K562 (cell line): ENCODE measurements around the gene HSD3B7. TPM values are rescaled to one million over a fixed set of nuclear protein-coding genes. Genes with fewer than 3 reads are reported as not detected.

ENCODE experiments used
- CHD1 ChIP-seq: fragments of 200-600 bp; sonication (generic); IDR thresholded peaks from one replicate; pipeline ENCODE4 v1.6.1; 2012; ENCODE audit warnings: mild to moderate bottlenecking, moderate library complexity, low read length, inconsistent platforms
- DDX20 ChIP-seq: fragments of 450-650 bp; IDR thresholded peaks from 2 replicates; pipeline ENCODE4 v1.6.1; 2016; ENCODE audit warnings: missing genetic modification characterization, low read depth, mild to moderate bottlenecking, missing compliant biosample characterization, moderate library complexity
- HNRNPL ChIP-seq: fragments of 200-400 bp; formaldehyde crosslinking; IDR thresholded peaks from 2 replicates; pipeline ENCODE4 v1.6.1; 2017; ENCODE audit warnings: low read depth, mild to moderate bottlenecking, low read length
- NFIX ChIP-seq: fragments of 250-450 bp; sonication (Bioruptor Pico); IDR thresholded peaks from 2 replicates; pipeline ENCODE4 v1.4.0; 2020; ENCODE audit warnings: low read depth, mild to moderate bottlenecking, moderate library complexity
- PHF20 ChIP-seq: fragments of 450-650 bp; IDR thresholded peaks from 2 replicates; pipeline ENCODE4 v1.6.1; 2018; ENCODE audit not compliant: partially characterized antibody
- PYGO2 ChIP-seq: fragments of 450-650 bp; IDR thresholded peaks from 2 replicates; pipeline ENCODE4 v1.6.1; 2016; ENCODE audit warnings: mild to moderate bottlenecking, missing genetic modification characterization, moderate library complexity, missing compliant biosample characterization
- SOX6 ChIP-seq: fragments of 450-650 bp; IDR thresholded peaks from 2 replicates; pipeline ENCODE4 v1.6.1; 2014; ENCODE audit warnings: mild to moderate bottlenecking
- ZBTB1 ChIP-seq: sonication (generic); formaldehyde crosslinking; IDR thresholded peaks from 2 replicates; pipeline ENCODE4 v1.8.1; 2023; ENCODE audit warnings: missing genetic modification reagents, low read depth, mild to moderate bottlenecking, borderline replicate concordance
- ZNF431 ChIP-seq: sonication (generic); formaldehyde crosslinking; IDR thresholded peaks from 2 replicates; pipeline ENCODE4 v1.8.0; 2022; ENCODE audit warnings: mild to moderate bottlenecking, missing genetic modification reagents
- ZNF717 ChIP-seq: fragments of 250-450 bp; sonication (Bioruptor Pico); IDR thresholded peaks from 2 replicates; pipeline ENCODE4 v1.5.0; 2021
- polyA plus RNA-seq, 8 experiments: library from polyadenylated mRNA; depleted of rRNA in 4 of 8; stranded (reverse) in 5 of 8; unstranded in 3 of 8; fragments of >200 nt; fragmentation: Nextera tagmentation in 2 of 8; fragmentation: Illumina TruSeq in 1 of 8; extraction: Ambion mirVana in 2 of 8; extraction: Trizol in 1 of 8; gene quantifications; 2 replicates each; pipeline versions ENCODE4 v1.2.1 to v1.2.3, GENCODE V29; 2011 to 2014; ENCODE audit warnings: inconsistent platforms in 1 of 8, missing spikeins in 1 of 8
- total RNA-seq, 7 experiments: library from RNA; depleted of rRNA in 6 of 7; stranded (reverse); fragments of >200 nt in 6 of 7; fragmentation: Illumina TruSeq in 2 of 7; extraction: Trizol in 2 of 7; gene quantifications; 2 replicates each; pipeline versions ENCODE4 v1.2.1 to v1.2.3, GENCODE V29; 2011 to 2021; ENCODE audit warnings: low replicate concordance in 1 of 7
- TF ChIP-seq, protein P1 (sequence below): IDR thresholded peaks from 2 replicates; pipeline ENCODE4 v1.6.1; 2014; ENCODE audit warnings: antibody characterized with exemption
- TF ChIP-seq, protein P2 (sequence below), 2 experiments: IDR thresholded peaks; 2 replicates each; pipeline ENCODE4 v1.6.1; 2011; ENCODE audit warnings: borderline replicate concordance in 1 of 2, control low read depth in 1 of 2, low read depth in 1 of 2, low read length in 1 of 2, mild to moderate bottlenecking in 1 of 2, mixed read lengths in 1 of 2, moderate library complexity in 1 of 2; ENCODE audit not compliant: insufficient read depth in 1 of 2, insufficient read length in 1 of 2, poor library complexity in 1 of 2, severe bottlenecking in 1 of 2; ENCODE audit errors: extremely low read depth in 1 of 2
- TF ChIP-seq, protein P3 (sequence below), 2 experiments: fragments of 450-650 bp; IDR thresholded peaks; 2 replicates each; pipeline ENCODE4 v1.6.1; 2016
- TF ChIP-seq, protein P4 (sequence below): IDR thresholded peaks from 2 replicates; pipeline ENCODE4 v1.6.1; 2012; ENCODE audit warnings: low read depth, low read length, improper control_type of control experiment, borderline replicate concordance
- TF ChIP-seq, protein P5 (sequence below): sonication (generic); formaldehyde crosslinking; IDR thresholded peaks from 2 replicates; pipeline ENCODE4 v1.8.0; 2022; ENCODE audit warnings: mild to moderate bottlenecking, missing genetic modification reagents, borderline replicate concordance
- TF ChIP-seq, protein P6 (sequence below): fragments of 200-800 bp; sonication (Bioruptor generic); IDR thresholded peaks from 2 replicates; pipeline ENCODE4 v1.6.1; 2017; ENCODE audit warnings: missing genetic modification characterization, missing compliant biosample characterization

Gene HSD3B7
- total and polyA plus RNA-seq, 9 of the 15 experiments (the other 6 are each of a cell fraction or from before 2014, with no cell fraction given) = 5.4 to 49.1 (median 23.0) TPM

DNA sequence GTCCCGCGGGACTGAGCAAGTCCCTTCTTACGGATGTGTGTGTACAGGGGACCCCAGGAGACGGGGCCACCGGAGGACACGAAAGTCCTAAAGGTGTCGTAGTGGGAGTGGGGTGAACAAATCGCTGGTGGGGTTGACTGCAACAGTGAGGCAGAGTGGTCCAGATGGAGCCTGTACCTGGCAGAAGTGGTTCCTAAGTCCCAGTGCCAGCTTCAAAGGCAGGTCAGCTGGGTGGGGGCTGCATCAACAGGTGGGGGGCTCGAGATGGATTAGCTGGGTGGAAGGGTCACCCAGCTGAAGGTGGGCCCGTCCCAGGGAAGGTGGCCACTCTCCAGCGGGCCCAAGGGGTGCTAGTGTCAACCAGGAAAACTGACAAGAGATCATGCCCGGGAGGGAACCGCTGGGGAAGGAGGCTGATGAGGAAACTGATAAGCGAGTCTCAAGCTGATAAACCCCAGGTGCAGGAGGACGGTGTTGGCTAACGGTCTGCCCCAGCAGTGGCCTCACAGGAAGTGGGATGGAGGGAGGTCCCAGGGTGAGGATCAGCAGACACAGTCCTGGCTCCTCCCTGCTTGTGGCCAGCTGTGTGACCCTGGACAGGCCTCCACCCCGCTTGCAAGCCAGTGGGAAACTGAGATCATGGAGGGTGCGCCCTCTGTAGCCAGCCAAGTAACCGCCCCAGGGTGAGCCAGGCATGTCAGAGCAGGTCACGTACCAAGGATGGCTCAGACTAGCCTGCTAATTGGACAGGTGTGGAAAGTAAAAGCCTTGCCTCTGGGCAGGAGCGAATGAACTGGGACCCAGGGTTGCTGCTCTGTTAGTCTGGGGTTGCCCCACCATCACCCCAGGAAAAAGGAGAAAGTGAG is 35.1 kb upstream of the HSD3B7 start (continued):
- TF ChIP-seq, protein P1, sequence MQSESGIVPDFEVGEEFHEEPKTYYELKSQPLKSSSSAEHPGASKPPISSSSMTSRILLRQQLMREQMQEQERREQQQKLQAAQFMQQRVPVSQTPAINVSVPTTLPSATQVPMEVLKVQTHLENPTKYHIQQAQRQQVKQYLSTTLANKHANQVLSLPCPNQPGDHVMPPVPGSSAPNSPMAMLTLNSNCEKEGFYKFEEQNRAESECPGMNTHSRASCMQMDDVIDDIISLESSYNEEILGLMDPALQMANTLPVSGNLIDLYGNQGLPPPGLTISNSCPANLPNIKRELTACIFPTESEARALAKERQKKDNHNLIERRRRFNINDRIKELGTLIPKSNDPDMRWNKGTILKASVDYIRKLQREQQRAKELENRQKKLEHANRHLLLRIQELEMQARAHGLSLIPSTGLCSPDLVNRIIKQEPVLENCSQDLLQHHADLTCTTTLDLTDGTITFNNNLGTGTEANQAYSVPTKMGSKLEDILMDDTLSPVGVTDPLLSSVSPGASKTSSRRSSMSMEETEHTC = peak; percentile 71
- TF ChIP-seq, protein P2, sequence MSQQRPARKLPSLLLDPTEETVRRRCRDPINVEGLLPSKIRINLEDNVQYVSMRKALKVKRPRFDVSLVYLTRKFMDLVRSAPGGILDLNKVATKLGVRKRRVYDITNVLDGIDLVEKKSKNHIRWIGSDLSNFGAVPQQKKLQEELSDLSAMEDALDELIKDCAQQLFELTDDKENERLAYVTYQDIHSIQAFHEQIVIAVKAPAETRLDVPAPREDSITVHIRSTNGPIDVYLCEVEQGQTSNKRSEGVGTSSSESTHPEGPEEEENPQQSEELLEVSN (IDR thresholded peaks at IDR 0.05; ENCODE audit: borderline replicate concordance in 1 of 2, extremely low read depth in 1 of 2, insufficient read depth in 1 of 2, insufficient read length in 1 of 2, low read depth in 1 of 2, low read length in 1 of 2, poor library complexity in 1 of 2, severe bottlenecking in 1 of 2) = no peak
- TF ChIP-seq, protein P3, sequence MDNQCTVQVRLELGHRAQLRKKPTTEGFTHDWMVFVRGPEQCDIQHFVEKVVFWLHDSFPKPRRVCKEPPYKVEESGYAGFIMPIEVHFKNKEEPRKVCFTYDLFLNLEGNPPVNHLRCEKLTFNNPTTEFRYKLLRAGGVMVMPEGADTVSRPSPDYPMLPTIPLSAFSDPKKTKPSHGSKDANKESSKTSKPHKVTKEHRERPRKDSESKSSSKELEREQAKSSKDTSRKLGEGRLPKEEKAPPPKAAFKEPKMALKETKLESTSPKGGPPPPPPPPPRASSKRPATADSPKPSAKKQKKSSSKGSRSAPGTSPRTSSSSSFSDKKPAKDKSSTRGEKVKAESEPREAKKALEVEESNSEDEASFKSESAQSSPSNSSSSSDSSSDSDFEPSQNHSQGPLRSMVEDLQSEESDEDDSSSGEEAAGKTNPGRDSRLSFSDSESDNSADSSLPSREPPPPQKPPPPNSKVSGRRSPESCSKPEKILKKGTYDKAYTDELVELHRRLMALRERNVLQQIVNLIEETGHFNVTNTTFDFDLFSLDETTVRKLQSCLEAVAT (IDR thresholded peaks at IDR 0.05) = peak; percentile 38 to 74; a peak in 3 of 4 replicates
- TF ChIP-seq, protein P4, sequence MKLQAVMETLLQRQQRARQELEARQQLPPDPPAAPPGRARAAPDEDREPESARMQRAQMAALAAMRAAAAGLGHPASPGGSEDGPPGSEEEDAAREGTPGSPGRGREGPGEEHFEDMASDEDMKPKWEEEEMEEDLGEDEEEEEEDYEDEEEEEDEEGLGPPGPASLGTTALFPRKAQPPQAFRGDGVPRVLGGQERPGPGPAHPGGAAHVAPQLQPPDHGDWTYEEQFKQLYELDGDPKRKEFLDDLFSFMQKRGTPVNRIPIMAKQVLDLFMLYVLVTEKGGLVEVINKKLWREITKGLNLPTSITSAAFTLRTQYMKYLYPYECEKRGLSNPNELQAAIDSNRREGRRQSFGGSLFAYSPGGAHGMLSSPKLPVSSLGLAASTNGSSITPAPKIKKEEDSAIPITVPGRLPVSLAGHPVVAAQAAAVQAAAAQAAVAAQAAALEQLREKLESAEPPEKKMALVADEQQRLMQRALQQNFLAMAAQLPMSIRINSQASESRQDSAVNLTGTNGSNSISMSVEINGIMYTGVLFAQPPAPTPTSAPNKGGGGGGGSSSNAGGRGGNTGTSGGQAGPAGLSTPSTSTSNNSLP = no peak
- TF ChIP-seq SOX6 = peak; percentile 77; the same call in 1 of the 2 replicates
- no peak for TF ChIP-seq ZBTB1 (CRISPR knock-in tag)
- TF ChIP-seq, protein P5, sequence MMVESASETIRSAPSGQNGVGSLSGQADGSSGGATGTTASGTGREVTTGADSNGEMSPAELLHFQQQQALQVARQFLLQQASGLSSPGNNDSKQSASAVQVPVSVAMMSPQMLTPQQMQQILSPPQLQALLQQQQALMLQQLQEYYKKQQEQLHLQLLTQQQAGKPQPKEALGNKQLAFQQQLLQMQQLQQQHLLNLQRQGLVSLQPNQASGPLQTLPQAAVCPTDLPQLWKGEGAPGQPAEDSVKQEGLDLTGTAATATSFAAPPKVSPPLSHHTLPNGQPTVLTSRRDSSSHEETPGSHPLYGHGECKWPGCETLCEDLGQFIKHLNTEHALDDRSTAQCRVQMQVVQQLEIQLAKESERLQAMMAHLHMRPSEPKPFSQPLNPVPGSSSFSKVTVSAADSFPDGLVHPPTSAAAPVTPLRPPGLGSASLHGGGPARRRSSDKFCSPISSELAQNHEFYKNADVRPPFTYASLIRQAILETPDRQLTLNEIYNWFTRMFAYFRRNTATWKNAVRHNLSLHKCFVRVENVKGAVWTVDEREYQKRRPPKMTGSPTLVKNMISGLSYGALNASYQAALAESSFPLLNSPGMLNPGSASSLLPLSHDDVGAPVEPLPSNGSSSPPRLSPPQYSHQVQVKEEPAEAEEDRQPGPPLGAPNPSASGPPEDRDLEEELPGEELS (CRISPR knock-in tag) = no peak
- TF ChIP-seq, protein P6, sequence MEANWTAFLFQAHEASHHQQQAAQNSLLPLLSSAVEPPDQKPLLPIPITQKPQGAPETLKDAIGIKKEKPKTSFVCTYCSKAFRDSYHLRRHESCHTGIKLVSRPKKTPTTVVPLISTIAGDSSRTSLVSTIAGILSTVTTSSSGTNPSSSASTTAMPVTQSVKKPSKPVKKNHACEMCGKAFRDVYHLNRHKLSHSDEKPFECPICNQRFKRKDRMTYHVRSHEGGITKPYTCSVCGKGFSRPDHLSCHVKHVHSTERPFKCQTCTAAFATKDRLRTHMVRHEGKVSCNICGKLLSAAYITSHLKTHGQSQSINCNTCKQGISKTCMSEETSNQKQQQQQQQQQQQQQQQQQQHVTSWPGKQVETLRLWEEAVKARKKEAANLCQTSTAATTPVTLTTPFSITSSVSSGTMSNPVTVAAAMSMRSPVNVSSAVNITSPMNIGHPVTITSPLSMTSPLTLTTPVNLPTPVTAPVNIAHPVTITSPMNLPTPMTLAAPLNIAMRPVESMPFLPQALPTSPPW (CRISPR knock-in tag) = peak; percentile 55
- TF ChIP-seq NFIX (CRISPR knock-in tag) = no peak
- TF ChIP-seq CHD1 = peak; percentile 54
- TF ChIP-seq HNRNPL = no peak
- TF ChIP-seq PHF20 = no peak
- TF ChIP-seq PYGO2 = no peak
- TF ChIP-seq DDX20 (tag) = no peak
- no peak; the same call in 1 of the 2 replicates for TF ChIP-seq ZNF431 (CRISPR knock-in tag)
- TF ChIP-seq ZNF717 (CRISPR knock-in tag) = no peak
